NCI-H2029 (cell line): ENCODE measurements around the gene HARS2.
"Not testable (repeated sequence)": the region's sequence is repeated elsewhere in the genome, so short reads cannot be mapped to it uniquely, and the experiment has no call there.

ENCODE experiments used
- DNase-seq: peaks from one replicate; lab custom pipeline; 2025; lab: John Stamatoyannopoulos, UW

Gene HARS2

DNA sequence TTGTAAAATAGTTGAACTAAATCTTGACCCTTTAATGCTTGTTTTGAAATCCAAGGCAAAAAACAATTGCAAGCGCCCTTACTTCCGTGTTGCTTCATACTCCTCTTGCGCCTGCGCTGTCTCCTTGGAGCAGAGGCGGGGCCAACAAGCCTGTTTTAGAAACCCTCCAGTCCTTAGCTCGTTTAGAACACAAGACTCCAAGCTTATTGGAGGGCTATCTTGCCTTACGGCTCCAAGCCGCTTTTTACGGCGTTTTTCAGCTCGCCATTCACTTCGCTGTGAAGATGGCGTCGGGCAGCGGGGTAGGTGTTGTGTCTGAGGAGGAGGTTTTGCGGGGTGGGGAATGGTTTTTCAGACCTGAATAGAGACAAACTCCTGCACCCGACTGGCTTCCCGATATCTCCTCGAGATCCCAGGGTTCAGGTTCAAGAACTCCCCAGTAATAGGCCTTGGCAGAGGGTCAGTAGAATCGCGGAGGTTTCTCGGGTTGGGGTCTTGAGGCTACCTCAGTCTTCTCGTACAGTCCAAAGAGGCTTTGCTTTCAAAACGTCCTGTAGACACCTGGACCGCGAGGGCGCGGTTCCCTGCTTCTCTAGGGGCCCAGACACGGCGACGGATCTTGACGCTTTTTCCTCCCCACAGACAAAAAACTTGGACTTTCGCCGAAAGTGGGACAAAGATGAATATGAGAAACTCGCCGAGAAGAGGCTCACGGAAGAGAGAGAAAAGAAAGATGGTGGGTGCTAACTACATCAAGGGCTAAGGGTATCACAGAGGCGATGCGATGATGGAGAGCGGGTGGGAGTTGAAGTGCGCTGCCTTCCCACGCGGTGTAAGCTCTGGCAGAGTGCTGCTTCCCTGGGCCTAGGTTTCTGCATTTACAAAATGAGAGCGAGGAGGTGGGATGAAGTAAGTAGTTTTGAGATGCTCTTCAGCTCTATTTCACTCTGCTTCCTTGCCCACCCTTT is 9.2 kb downstream of the HARS2 start, which contains the start of gene ZMAT2:
Gene ZMAT2, plus strand, starts transcription at position 271 of the 968 bp plus-strand sequence. Its CDS starts 14 bp downstream, at position 285.
- peak; percentile 98 for DNase-seq

DNA sequence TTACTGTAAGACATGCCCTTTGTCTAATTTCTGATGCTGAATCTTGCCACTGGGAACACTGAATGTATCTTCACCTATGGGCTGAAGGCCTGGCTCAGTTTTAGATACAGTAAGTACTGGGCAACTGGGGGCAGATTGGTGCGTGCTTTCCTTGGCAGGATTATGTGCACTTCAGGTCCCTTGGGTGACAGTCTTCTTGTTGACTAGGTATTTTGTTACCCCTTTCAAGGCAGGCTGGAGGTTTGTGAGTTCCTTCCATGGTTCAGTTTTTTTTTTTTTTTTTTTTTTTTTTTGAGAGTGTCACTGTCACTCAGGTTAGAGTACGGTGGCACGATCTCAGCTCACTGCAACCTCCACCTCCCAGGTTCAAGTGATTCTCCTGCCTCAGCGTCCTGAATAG is 16.6 kb downstream of the HARS2 start:
- DNase-seq: no peak

DNA sequence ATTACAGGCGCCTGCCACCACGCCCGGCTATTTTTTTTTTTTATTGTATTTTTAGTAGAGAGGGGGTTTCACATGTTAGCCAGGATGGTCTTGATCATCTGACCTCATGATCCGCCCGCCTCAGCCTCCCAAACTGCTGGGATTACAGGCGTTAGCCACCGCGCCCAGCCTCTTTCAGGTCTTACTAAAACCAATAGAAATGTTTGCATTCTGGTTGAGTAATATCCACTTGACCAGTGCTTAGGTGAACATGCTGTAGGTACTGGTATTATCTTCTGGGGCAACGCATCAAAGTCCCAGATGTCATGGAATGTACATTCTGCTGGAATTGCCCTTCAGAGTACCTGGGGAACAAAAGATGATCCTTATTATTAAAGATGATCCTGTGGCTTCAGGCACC is 17.5 kb downstream of the HARS2 start:
- DNase-seq: not testable (repeated sequence)

DNA sequence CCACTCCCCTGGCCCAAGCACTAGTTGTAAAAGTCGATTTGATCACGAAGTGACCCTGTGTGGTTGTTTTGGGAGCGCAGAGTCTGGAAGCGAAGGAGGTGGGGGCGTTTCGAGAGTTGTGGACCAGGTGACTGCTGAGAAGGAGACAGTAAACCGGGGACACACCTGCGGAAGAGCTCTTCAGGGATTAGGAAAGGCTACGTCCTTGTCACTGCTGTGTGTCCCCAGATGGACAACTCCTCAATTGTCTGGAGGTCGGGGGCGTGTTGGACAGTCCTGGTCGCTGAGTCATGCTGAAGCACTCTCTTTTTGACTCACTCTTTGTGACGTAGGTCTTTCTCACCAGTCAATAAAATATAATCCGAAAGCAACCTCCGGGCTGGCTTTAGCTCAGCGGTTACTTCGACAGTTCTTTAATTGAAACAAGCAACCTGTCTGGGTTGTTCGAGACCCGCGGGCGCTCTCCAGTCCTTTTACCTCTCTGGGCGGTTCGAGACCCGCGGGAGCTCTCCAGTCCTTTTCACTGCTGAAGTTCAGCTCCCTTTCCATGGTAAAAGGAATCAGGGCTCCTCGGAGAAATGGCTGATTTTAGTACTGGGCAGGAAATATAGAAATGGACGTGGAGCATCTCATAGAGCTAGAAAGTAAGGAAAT is 19.8 kb downstream of the HARS2 start:
- peak; percentile 78 for DNase-seq

DNA sequence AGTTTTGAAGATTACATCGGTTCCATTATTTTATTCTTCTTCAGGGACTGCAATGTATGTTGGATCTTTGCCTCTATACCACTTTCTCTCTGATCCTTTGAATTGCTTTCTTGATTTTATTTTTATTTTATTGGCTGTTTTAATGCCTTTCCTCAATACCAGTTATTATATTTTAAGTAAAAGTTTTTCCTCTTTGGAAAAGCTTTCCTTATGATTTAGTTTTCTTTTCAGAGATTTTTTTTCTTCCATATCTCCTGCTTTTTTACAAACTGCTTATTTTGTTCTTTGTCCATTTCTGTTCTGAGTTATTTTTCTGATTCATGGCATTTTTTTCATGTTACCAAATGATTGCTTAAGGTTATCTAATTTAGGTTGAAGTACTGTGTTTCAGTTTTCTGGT is 20.5 kb downstream of the HARS2 start:
- no peak for DNase-seq

DNA sequence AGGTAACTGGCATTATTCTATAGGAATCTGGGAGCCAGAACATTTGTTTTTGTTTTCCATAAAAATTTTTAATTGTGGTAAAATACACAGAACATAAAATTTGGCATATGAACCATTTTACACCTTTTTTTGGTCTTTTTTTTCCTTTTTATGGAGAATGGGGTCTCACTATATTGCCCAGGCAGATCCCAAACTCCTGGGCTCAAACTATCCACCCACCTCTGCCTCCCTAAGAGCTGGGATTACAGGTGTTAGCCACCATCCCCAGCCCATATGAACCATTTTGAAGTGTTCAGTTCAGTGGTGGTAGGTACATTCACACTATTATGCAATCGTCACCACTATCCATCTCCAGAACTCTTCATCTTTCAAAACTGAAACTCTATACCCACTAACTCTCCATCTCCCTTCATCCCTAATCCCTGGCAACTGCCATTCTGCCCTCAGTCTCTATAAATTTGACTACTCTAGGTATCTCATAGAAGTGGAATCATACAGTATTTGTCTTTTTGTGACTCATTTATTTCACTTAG is 22.4 kb downstream of the HARS2 start:
- DNase-seq: no peak

DNA sequence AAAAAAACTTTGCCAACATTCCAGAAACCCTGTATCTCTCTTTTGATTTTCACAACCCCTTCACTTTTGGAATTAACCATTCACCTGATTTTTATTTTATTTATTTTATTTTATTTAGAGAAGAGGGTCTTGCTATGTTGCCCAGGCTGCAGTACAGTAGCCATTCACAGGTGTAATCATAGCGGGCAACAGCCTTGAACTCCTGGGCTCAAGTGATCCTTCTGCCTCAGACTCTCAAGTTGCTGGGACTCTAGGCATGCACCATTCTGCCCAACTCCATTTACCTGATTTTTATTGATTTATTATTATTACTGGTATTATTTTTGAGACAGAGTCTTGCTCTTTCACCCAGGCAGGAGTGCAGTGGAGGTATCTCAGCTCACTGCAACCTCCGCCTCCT is 25.0 kb downstream of the HARS2 start:
- DNase-seq: not testable (repeated sequence)

DNA sequence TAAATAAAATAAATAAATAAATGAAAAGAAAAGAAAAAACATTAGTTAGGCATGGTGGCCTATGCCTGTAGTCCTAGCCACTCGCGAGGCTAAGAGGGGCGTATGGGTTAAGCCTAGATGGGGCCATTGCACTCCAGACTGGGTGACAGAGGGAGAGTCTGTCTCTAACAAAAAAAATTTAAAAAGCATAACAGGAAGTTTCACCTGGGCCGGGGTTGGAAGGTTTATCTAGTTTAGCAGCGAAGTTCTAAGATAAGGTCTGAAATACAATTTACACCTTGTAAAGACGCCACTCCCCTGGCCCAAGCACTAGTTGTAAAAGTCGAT is 27.0 kb downstream of the HARS2 start:
- no peak for DNase-seq

DNA sequence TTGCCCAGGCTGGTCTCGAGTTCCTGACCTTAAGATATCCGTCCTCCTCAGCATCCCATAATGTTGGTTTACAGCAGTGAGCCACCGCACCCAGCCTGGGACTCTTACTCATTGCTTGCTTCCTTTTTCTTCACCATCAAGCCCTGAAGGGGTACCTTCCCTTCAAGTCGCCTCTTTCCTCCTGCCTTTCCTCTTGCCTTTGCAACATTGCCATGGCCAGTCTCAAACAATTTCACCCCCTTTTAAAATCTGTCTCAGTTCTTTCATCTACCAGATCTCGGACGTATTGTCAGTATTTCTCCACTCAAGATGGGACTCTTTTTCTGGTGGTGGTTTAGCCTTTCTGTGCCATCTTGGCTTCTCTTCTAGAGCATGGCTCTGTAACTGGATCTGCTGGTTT is 29.5 kb downstream of the HARS2 start:
- not testable (repeated sequence) for DNase-seq

DNA sequence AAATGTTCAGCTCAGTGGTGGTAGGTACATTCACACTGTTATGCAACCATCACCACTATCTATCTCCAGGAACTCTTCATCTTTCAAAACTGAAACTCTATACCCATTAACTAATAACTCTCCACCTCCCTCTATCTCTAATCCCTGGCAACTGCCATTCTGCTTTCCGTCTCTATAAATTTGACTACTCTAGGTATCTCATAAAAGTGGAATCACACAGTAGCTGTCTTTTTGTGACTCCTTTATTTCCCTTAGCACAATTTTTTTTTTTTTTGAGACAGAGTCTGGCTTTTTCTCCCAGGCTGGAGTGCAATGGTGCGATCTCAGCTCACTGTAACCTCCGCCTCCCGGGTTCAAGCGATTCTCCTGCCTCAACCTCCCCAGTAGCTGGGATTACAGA is 30.1 kb downstream of the HARS2 start:
- not testable (repeated sequence) for DNase-seq

DNA sequence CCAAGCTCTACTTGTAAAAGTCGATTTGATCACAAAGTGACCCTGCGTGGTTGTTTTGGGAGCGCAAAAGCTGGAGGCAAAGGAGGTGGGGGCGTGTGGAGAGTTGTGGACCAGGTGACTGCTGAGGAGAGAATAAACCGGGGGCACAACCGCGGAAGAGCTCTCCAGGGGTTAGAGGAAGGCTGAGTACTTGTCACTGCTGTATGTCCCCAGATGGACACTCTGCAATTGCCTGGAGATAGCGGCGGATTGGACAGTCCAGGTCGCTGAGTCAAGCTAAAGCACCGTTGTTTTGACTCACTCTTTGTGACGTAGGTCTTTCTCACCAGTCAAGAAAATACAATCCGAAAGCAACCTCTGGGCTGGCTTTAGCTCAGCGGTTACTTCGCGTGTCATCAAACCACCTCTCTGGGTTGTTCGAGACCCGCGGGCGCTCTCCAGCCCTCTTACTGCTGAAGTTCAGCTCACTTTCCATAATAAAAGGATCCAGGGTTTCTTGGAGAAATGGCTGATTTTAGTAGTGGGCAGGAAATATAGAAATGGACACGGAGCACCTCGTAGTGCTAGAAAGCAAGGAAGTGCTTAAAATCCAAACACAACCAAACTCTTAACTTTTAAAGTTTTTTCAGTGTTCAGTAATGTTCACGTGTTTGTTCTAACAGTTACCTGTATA is 34.7 kb downstream of the HARS2 start:
- DNase-seq: peak; percentile 22

DNA sequence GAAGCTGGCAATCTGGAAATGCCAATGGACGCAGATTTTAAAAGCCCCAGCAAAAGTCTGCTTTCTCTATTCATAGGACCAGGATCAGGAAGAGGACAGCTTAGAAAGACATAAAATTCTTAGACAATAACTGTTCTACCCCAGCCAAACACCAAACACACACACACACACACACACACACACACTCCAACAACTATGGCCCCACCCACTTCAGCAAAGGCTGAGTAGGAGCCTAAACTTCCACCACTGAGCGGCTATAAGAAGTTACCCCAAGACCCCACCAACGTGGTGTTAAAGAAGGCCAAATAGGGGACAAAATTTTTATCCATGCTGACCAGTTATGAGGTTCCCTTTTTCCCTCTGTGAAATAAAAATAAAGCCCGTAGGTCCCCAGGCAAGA is 41.8 kb downstream of the HARS2 start:
- no peak for DNase-seq

DNA sequence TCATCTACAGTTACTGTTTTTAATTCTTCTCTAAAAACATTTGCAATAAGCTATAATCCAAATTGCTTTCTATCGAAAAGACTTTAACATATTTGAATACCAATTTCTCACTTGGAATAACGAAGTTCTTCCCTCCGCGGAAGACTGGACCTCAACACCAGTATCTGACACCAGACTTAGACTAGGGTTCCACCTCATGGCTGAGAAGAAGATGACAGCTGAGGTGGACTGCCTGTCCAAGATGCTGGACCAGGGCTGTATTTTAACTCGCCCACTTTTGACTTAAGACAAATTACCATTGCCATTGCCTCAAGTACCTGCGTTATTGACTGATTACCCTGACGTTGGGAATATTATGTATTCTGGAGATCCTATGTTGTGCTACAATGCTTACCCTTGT is 43.1 kb downstream of the HARS2 start:
- DNase-seq: no peak

DNA sequence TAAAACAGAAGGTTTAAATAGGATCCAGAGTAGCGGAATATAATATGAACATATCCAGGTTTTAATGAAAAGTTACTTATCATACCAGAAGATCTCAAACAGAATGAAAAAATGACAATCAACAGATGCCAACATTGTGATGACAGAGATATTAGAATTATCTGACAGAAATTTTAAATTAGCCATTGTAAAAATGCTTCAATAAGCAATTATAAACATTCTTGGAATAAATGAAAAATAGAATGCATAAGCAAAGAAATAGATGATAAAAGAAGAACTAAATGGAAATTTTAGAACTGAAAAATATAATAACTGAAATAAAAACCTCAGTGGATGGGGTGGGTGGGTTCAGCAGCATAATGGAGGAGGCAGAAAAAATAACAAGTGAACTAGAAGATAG is 46.2 kb downstream of the HARS2 start:
- DNase-seq: no peak

DNA sequence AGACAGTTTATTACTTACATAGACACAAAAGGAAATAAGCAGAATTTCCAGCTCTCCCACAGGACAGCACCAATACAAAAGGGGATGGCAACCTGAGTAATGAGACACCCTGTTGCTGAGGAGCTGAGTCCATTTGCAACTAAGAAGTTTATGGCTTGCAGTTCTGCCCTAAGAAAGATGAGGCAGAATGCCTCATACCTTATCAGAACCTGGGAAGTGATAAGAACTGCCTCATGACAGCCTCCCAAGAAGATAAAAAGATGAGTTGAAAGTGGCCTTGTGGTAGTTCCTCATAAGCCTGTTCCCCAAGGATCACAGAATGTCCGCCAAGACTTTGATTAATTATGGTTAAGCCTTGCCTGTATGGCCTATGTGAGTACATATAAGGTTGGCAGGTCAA is 50.7 kb downstream of the HARS2 start:
- no peak for DNase-seq
